SH-SY5Y (cell line): Measurements from ENCODE around the gene CRACDL.

Experiments used
- GATA2 ChIP-seq: IDR thresholded peaks from 2 replicates; pipeline ENCODE4 v1.6.1; 2011; ENCODE audit warnings: mild to moderate bottlenecking, low read depth, low read length
- GATA3 ChIP-seq: IDR thresholded peaks from 2 replicates; pipeline ENCODE4 v1.6.1; 2011; ENCODE audit warnings: low read depth, mild to moderate bottlenecking, low read length, moderate library complexity

DNA sequence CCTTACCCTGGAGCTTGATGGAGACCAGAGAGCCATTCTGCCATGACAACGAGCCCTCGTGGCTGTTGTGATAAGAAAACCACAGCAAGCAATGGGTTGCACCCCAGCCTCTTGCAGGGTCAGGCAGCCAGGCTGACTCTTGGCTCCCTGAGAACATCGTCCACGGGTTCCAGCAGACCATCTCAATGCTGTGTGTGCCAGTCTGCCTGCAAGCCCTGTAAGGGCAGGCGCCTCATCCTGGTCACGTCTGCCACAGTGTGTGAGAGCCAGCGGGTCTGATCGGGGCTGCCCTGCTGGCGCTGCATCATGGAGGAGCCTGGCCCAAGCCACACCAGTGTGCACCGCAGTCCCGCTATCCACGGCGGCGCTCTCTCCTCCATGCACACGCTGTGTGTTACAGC, 134.1 kb downstream of the CRACDL start:
- no peak for TF ChIP-seq GATA2
- no peak for TF ChIP-seq GATA3
